Neural cell (in vitro differentiated cells): ENCODE measurements around the gene TMEM101.

Experiments
- CTCF ChIP-seq: fragments of 450-650 bp; IDR thresholded peaks from 2 replicates; pipeline ENCODE4 v1.5.1; 2014; ENCODE audit warnings: antibody characterized with exemption, mild to moderate bottlenecking, moderate library complexity; ENCODE audit not compliant: poor library complexity, severe bottlenecking
- EZH2 ChIP-seq: fragments of 200-600, 300-800 bp; shearing (Covaris generic), sonication (generic); IDR thresholded peaks from 2 replicates; pipeline ENCODE4 v1.6.1; 2014; ENCODE audit warnings: antibody characterized with exemption, low read length, borderline replicate concordance, mild to moderate bottlenecking; ENCODE audit not compliant: insufficient read depth, poor library complexity, severe bottlenecking
- MXI1 ChIP-seq: fragments of 450-650 bp; conservative IDR thresholded peaks from 2 replicates; pipeline ENCODE4 v1.6.1; 2014; ENCODE audit warnings: antibody characterized with exemption, mild to moderate bottlenecking; ENCODE audit not compliant: poor library complexity, severe bottlenecking
- POLR2AphosphoS5 ChIP-seq: IDR thresholded peaks from 2 replicates; pipeline ENCODE4 v1.6.1; 2012
- RAD21 ChIP-seq: fragments of 450-650 bp; conservative IDR thresholded peaks from 2 replicates; pipeline ENCODE4 v1.6.1; 2014; ENCODE audit warnings: antibody characterized with exemption, mild to moderate bottlenecking, moderate library complexity
- SMC3 ChIP-seq: fragments of 450-650 bp; conservative IDR thresholded peaks from 2 replicates; pipeline ENCODE4 v1.6.1; 2014; ENCODE audit warnings: antibody characterized with exemption, mild to moderate bottlenecking, moderate library complexity; ENCODE audit not compliant: poor library complexity

- TF ChIP-seq CTCF (no peak), POLR2AphosphoS5 (no peak), SMC3 (no peak), MXI1 (no peak), EZH2 (no peak), RAD21 (no peak)
These were observed 14.5 kb downstream of the TMEM101 start for GRCh38 chr17:44000141-44000860.
